ENCODE data around the gene OR14I1. TPM values are rescaled to one million over a fixed set of nuclear protein-coding genes. Genes with fewer than 3 reads are reported as not detected.
"Not testable (repeated sequence)": the region's sequence is repeated elsewhere in the genome, so short reads cannot be mapped to it uniquely, and the experiment has no call there.

The OR14I1 gene
- total RNA-seq, 1 experiment from 2014 or later = not detected

- no peak for DNase-seq
- Histone ChIP-seq H3K36me3 (no peaks in the 10 kb centered on the region), H3K9me3 (no peaks in the 10 kb centered on the region), H3K27me3 (no peaks in the 10 kb centered on the region), H3K4me3 (no peak overlapping the region)
Measured at GRCh38 chr1:248696774-248697173, 5.8 kb downstream of the OR14I1 start.

GRCh38 chr1:248696261-248696660 lies 6.3 kb downstream of the OR14I1 start:
- Histone ChIP-seq H3K4me3 (no peak overlapping the region), H3K36me3 (no peaks in the 10 kb centered on the region), H3K9me3 (no peaks in the 10 kb centered on the region), H3K27me3 (no peaks in the 10 kb centered on the region)
- no peak for DNase-seq

- peak; percentile 38 for DNase-seq
- no peaks in the 10 kb centered on the region for H3K9me3 ChIP-seq
- no peaks in the 10 kb centered on the region for H3K36me3 ChIP-seq
- no peak overlapping the region for H3K4me3 ChIP-seq
- H3K27me3 ChIP-seq = no peaks in the 10 kb centered on the region
Measured at GRCh38 chr1:248695451-248696132, 7.0 kb downstream of the OR14I1 start.

GRCh38 chr1:248691567-248692155 lies 10.9 kb downstream of the OR14I1 start:
- DNase-seq = no peak
- no peaks in the 10 kb centered on the region for H3K36me3 ChIP-seq
- no peaks in the 10 kb centered on the region for H3K27me3 ChIP-seq
- no peak overlapping the region for H3K4me3 ChIP-seq
- no peaks in the 10 kb centered on the region; the same call in 1 of the 2 replicates for H3K9me3 ChIP-seq

- Histone ChIP-seq H3K36me3 (no peaks in the 10 kb centered on the region), H3K4me3 (no peak overlapping the region), H3K9me3 (no peaks in the 10 kb centered on the region; the same call in 1 of the 2 replicates), H3K27me3 (no peaks in the 10 kb centered on the region)
- no peak for DNase-seq
Measured at GRCh38 chr1:248688527-248689298, 13.9 kb downstream of the OR14I1 start.

GRCh38 chr1:248686815-248687214 lies 15.8 kb downstream of the OR14I1 start:
- H3K9me3 ChIP-seq = no peaks in the 10 kb centered on the region; the same call in 1 of the 2 replicates
- no peaks in the 10 kb centered on the region for H3K27me3 ChIP-seq
- H3K4me3 ChIP-seq = no peak overlapping the region
- H3K36me3 ChIP-seq = no peaks in the 10 kb centered on the region
- DNase-seq = no peak

- H3K27me3 ChIP-seq = no peaks in the 10 kb centered on the region
- DNase-seq = no peak
- no peak overlapping the region for H3K4me3 ChIP-seq
- H3K9me3 ChIP-seq = no peaks in the 10 kb centered on the region; the same call in 1 of the 2 replicates
- H3K36me3 ChIP-seq = no peaks in the 10 kb centered on the region
Measured at GRCh38 chr1:248681651-248682050, 20.9 kb downstream of the OR14I1 start.

GRCh38 chr1:248670003-248670402 lies 32.6 kb downstream of the OR14I1 start:
- DNase-seq = no peak
- Histone ChIP-seq H3K27me3 (no peaks in the 10 kb centered on the region), H3K36me3 (no peaks in the 10 kb centered on the region), H3K4me3 (no peak overlapping the region), H3K9me3 (peaks cover 9% of the 10 kb centered on the region)

- DNase-seq, H3K36me3 ChIP-seq, H3K27me3 ChIP-seq, H3K9me3 ChIP-seq, H3K4me3 ChIP-seq: not testable (repeated sequence)
Measured at GRCh38 chr1:248663453-248664328, 38.9 kb downstream of the OR14I1 start.

- not testable (repeated sequence) for H3K4me3 ChIP-seq, H3K27me3 ChIP-seq, H3K9me3 ChIP-seq, H3K36me3 ChIP-seq, DNase-seq
Measured at GRCh38 chr1:248656797-248657196, 45.8 kb downstream of the OR14I1 start.

- H3K9me3 ChIP-seq, H3K36me3 ChIP-seq, H3K27me3 ChIP-seq: not testable (repeated sequence)
Measured at GRCh38 chr1:248655354-248655753, 47.2 kb downstream of the OR14I1 start, which contains the start of gene OR2T27. Gene OR2T27, minus strand, starts transcription at chr1:248655528. Its CDS starts 4,644 bp downstream, at chr1:248650884.

More at GRCh38 chr1:248655354-248655753, 47.2 kb downstream of the OR14I1 start, which contains the start of gene OR2T27:
- DNase-seq, H3K4me3 ChIP-seq: not testable (repeated sequence)

Other genes with a start within 250 kb of the OR14I1 start
- not detected in 2 replicates for gene OR2T3, start 229.4 kb downstream of the OR14I1 start, total RNA-seq (2014; rRNA removed; shearing (Covaris generic); ENCODE audit: low replicate concordance)
- gene OR2T5, start 214.2 kb downstream of the OR14I1 start, total RNA-seq (2014; rRNA removed; shearing (Covaris generic); ENCODE audit: low replicate concordance) = not detected in 2 replicates
- not detected in 2 replicates for gene OR2G6, start 194.7 kb downstream of the OR14I1 start, total RNA-seq (2014; rRNA removed; shearing (Covaris generic); ENCODE audit: low replicate concordance)
- not detected in 2 replicates for gene OR2T29, start 140.0 kb downstream of the OR14I1 start, total RNA-seq (2014; rRNA removed; shearing (Covaris generic); ENCODE audit: low replicate concordance)
- not detected in 2 replicates for gene OR2T34, start 128.0 kb downstream of the OR14I1 start, total RNA-seq (2014; rRNA removed; shearing (Covaris generic); ENCODE audit: low replicate concordance)
- gene OR2T10, start 105.1 kb downstream of the OR14I1 start, total RNA-seq (2014; rRNA removed; shearing (Covaris generic); ENCODE audit: low replicate concordance) = not detected in 2 replicates
- not detected in 2 replicates for gene OR2T11, start 67.7 kb downstream of the OR14I1 start, total RNA-seq (2014; rRNA removed; shearing (Covaris generic); ENCODE audit: low replicate concordance)
- gene OR2T35, start 57.5 kb downstream of the OR14I1 start, total RNA-seq (2014; rRNA removed; shearing (Covaris generic); ENCODE audit: low replicate concordance) = not detected in 2 replicates
- gene OR2T27, start 47.2 kb downstream of the OR14I1 start, total RNA-seq (2014; rRNA removed; shearing (Covaris generic); ENCODE audit: low replicate concordance) = not detected in 2 replicates
- gene LYPD8, start 53.0 kb upstream of the OR14I1 start, total RNA-seq (2014; rRNA removed; shearing (Covaris generic); ENCODE audit: low replicate concordance) = not detected in 2 replicates
- 15.8 and 30.0 TPM in 2 replicates for gene SH3BP5L, start 123.1 kb upstream of the OR14I1 start, total RNA-seq (2014; rRNA removed; shearing (Covaris generic); ENCODE audit: low replicate concordance)
- gene ZNF672, start 135.5 kb upstream of the OR14I1 start, total RNA-seq (2014; rRNA removed; shearing (Covaris generic); ENCODE audit: low replicate concordance) = 16.4 and 22.2 TPM in 2 replicates
- gene ZNF692, start 156.3 kb upstream of the OR14I1 start, total RNA-seq (2014; rRNA removed; shearing (Covaris generic); ENCODE audit: low replicate concordance) = 14.3 and 14.7 TPM in 2 replicates
- gene PGBD2, start 203.5 kb upstream of the OR14I1 start, total RNA-seq (2014; rRNA removed; shearing (Covaris generic); ENCODE audit: low replicate concordance) = 7.0 and 9.6 TPM in 2 replicates

Data from MG63 (cell line).